GM23338 (cell line): Measurements from ENCODE around the gene DNAH10. TPM values are rescaled to one million over a fixed set of nuclear protein-coding genes. Genes with fewer than 3 reads are reported as not detected.

Experiments used
- ATAC-seq: fragments of 200-7000 bp; cut with Tn5 transposase; 3 replicates; pipeline ENCODE4 v1.9.1; 2020
- DNase-seq: peaks from one replicate; pipeline ENCODE4 v3.0.0-alpha.2; 2015; ENCODE audit warnings: low spot score
- H2AFZ ChIP-seq: fragments of 200-600 bp; sonication (generic); 2 replicates; pipeline ENCODE4 v1.8.0; 2016; ENCODE audit warnings: antibody characterized with exemption, mild to moderate bottlenecking, moderate library complexity
- H3F3A ChIP-seq: fragments of 200-600 bp; sonication (generic); replicated peaks from 2 replicates; pipeline ENCODE4 v1.8.0; 2017; ENCODE audit warnings: antibody characterized with exemption, mixed run types, low read depth
- H3K27ac ChIP-seq: fragments of 200-600 bp; sonication (generic); 2 replicates; pipeline ENCODE4 v1.6.1; 2016; ENCODE audit warnings: low read depth
- H3K27me3 ChIP-seq: fragments of 200-600 bp; sonication (generic); 2 replicates; pipeline ENCODE4 v1.8.0; 2016; ENCODE audit warnings: mild to moderate bottlenecking, mixed run types, moderate library complexity; ENCODE audit not compliant: insufficient read depth
- H3K36me3 ChIP-seq: fragments of 200-600 bp; sonication (generic); 2 replicates; pipeline ENCODE4 v1.8.0; 2016; ENCODE audit warnings: mild to moderate bottlenecking; ENCODE audit not compliant: insufficient read depth
- H3K4me1 ChIP-seq: fragments of 200-600 bp; sonication (generic); 2 replicates; pipeline ENCODE4 v1.8.0; 2016; ENCODE audit warnings: mild to moderate bottlenecking, moderate library complexity; ENCODE audit not compliant: insufficient read depth
- H3K4me2 ChIP-seq: fragments of 200-600 bp; sonication (generic); 2 replicates; pipeline ENCODE4 v1.7.1; 2017; ENCODE audit warnings: mixed run types
- H3K4me3 ChIP-seq: fragments of 200-600 bp; sonication (generic); 2 replicates; pipeline ENCODE4 v1.6.1; 2016; ENCODE audit warnings: mixed run types
- H3K79me2 ChIP-seq: fragments of 200-600 bp; sonication (generic); replicated peaks from 2 replicates; pipeline ENCODE4 v1.8.0; 2017; ENCODE audit warnings: mild to moderate bottlenecking; ENCODE audit not compliant: insufficient read depth
- H3K9me2 ChIP-seq: fragments of 200-600 bp; sonication (generic); 2 replicates; pipeline ENCODE4 v1.8.0; 2017; ENCODE audit not compliant: insufficient read depth
- H4K20me1 ChIP-seq: fragments of 200-600 bp; sonication (generic); replicated peaks from 2 replicates; pipeline ENCODE4 v1.8.0; 2017; ENCODE audit warnings: mild to moderate bottlenecking; ENCODE audit not compliant: insufficient read depth
- H3K27ac Mint-ChIP-seq: 2 replicates; pipeline ENCODE4 v1.8.0; 2020; ENCODE audit warnings: inconsistent platforms, mild to moderate bottlenecking, moderate library complexity, mixed read lengths
- H3K27me3 Mint-ChIP-seq: 3 replicates; pipeline ENCODE4 v1.8.0; 2022; ENCODE audit warnings: low read depth, mild to moderate bottlenecking, moderate library complexity, mixed read lengths, inconsistent platforms; ENCODE audit not compliant: insufficient read depth, poor library complexity
- H3K36me3 Mint-ChIP-seq: 3 replicates; pipeline ENCODE4 v1.8.0; 2021; ENCODE audit warnings: low read depth, mild to moderate bottlenecking, inconsistent platforms, moderate library complexity, mixed read lengths
- H3K4me1 Mint-ChIP-seq: 3 replicates; pipeline ENCODE4 v1.8.0; 2020; ENCODE audit warnings: mild to moderate bottlenecking, inconsistent platforms, mixed read lengths
- H3K4me3 Mint-ChIP-seq: 3 replicates; pipeline ENCODE4 v1.8.0; 2021; ENCODE audit warnings: moderate library complexity, mild to moderate bottlenecking, inconsistent platforms, mixed read lengths
- H3K9me3 Mint-ChIP-seq: 3 replicates; pipeline ENCODE4 v1.8.0; 2020; ENCODE audit warnings: moderate library complexity, mild to moderate bottlenecking, inconsistent platforms, mixed read lengths
- EZH2 ChIP-seq: fragments of 200-600 bp; sonication (generic); IDR thresholded peaks from one replicate; pipeline ENCODE4 v1.8.0; 2017; ENCODE audit warnings: antibody characterized with exemption, mild to moderate bottlenecking, low read depth; ENCODE audit not compliant: unreplicated experiment
- EZH2phosphoT487 ChIP-seq: fragments of 200-600 bp; sonication (generic); IDR thresholded peaks from one replicate; pipeline ENCODE4 v1.8.1; 2018; ENCODE audit warnings: antibody characterized with exemption; ENCODE audit not compliant: unreplicated experiment
- JUNB ChIP-seq: IDR thresholded peaks from one replicate; pipeline ENCODE4 v1.6.1; 2016; ENCODE audit warnings: antibody characterized with exemption; ENCODE audit not compliant: unreplicated experiment
- NANOG ChIP-seq: IDR thresholded peaks from 2 replicates; pipeline ENCODE4 v1.6.1; 2016; ENCODE audit warnings: antibody characterized with exemption, borderline replicate concordance
- POLR2AphosphoS5 ChIP-seq: IDR thresholded peaks from 2 replicates; pipeline ENCODE4 v1.6.1; 2016; ENCODE audit warnings: antibody characterized with exemption, low read depth
- STAT1 ChIP-seq: IDR thresholded peaks from one replicate; pipeline ENCODE4 v1.6.1; 2016; ENCODE audit warnings: antibody characterized with exemption; ENCODE audit not compliant: unreplicated experiment
- ZNF114 ChIP-seq: fragments of 250-450 bp; sonication (Bioruptor Pico); IDR thresholded peaks from 2 replicates; pipeline ENCODE4 v1.5.0; 2020; ENCODE audit warnings: mild to moderate bottlenecking, moderate library complexity
- ZNF331 ChIP-seq: fragments of 250-450 bp; sonication (Bioruptor Pico); IDR thresholded peaks from 2 replicates; pipeline ENCODE4 v1.5.0; 2020; ENCODE audit warnings: low read depth, mild to moderate bottlenecking, moderate library complexity
- polyA plus RNA-seq: library from polyadenylated mRNA; unstranded; fragments of >200 nt; fragmentation: Nextera tagmentation; extraction: Ambion mirVana; gene quantifications from 2 replicates; pipeline ENCODE4 v1.2.1, GENCODE V29; 2016
- total RNA-seq: library from RNA; depleted of rRNA; stranded (reverse); fragments of >200 nt; shearing (Covaris generic); gene quantifications from 2 replicates; pipeline ENCODE4 v1.2.3, GENCODE V29; 2014
- TF ChIP-seq, protein P1 (sequence below): IDR thresholded peaks from one replicate; pipeline ENCODE4 v1.6.1; 2018; ENCODE audit warnings: antibody characterized with exemption; ENCODE audit not compliant: unreplicated experiment
- TF ChIP-seq, protein P2 (sequence below): fragments of 250-450 bp; sonication (Bioruptor Pico); IDR thresholded peaks from 2 replicates; pipeline ENCODE4 v1.5.0; 2020; ENCODE audit warnings: mild to moderate bottlenecking, moderate library complexity
- TF ChIP-seq, protein P3 (sequence below): IDR thresholded peaks from 2 replicates; pipeline ENCODE4 v1.6.1; 2016; ENCODE audit warnings: antibody characterized with exemption

DNAH10 gene
- total and polyA plus RNA-seq, 2 experiments from 2014 or later, result 0.03 TPM

DNA sequence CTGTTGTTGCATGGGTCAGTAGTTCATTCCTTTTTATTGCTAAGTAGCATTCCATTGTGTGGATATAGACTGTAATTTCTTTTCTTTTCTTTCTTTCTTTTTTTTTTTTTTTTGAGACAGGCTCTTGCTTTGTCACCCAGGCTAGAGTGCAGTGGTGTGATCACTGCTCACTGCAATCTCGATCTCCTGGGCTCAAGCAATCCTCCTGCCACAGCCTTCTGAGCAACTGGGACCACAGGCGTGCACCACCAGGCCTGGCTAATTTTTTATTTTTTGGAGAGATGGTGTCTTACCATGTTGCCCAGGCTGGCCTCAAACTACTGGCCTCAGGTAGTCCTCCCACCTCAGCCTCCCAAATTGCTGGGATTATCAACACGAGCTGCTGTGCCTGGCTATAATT is 44.8 kb upstream of the DNAH10 start:
- Histone ChIP-seq H3K79me2 (peaks cover 66% of the 10 kb centered on the region), H3K4me1 (peaks cover 15% of the 10 kb centered on the region), H3K36me3 (peaks cover 26% of the 10 kb centered on the region), H3K4me3 (no peak overlapping the region), H3K27ac (no peak overlapping the region), H3K9me2 (no peaks in the 10 kb centered on the region), H3F3A (no peaks in the 10 kb centered on the region), H4K20me1 (peaks cover 29% of the 10 kb centered on the region), H2AFZ (no peak overlapping the region), H3K27me3 (no peaks in the 10 kb centered on the region), H3K4me2 (no peak overlapping the region)
- H3K9me3 Mint-ChIP-seq, result no peaks in the 10 kb centered on the region; the same call in 2 of the 3 replicates
- 0 out of 2 replicates have a peak overlapping the region, but pooled peaks have one; percentile 27 for H3K27ac Mint-ChIP-seq
- DNase-seq (no peak), ATAC-seq (no peak)
- TF ChIP-seq ZNF114 (CRISPR knock-in tag), result no peak
- TF ChIP-seq, protein P1, sequence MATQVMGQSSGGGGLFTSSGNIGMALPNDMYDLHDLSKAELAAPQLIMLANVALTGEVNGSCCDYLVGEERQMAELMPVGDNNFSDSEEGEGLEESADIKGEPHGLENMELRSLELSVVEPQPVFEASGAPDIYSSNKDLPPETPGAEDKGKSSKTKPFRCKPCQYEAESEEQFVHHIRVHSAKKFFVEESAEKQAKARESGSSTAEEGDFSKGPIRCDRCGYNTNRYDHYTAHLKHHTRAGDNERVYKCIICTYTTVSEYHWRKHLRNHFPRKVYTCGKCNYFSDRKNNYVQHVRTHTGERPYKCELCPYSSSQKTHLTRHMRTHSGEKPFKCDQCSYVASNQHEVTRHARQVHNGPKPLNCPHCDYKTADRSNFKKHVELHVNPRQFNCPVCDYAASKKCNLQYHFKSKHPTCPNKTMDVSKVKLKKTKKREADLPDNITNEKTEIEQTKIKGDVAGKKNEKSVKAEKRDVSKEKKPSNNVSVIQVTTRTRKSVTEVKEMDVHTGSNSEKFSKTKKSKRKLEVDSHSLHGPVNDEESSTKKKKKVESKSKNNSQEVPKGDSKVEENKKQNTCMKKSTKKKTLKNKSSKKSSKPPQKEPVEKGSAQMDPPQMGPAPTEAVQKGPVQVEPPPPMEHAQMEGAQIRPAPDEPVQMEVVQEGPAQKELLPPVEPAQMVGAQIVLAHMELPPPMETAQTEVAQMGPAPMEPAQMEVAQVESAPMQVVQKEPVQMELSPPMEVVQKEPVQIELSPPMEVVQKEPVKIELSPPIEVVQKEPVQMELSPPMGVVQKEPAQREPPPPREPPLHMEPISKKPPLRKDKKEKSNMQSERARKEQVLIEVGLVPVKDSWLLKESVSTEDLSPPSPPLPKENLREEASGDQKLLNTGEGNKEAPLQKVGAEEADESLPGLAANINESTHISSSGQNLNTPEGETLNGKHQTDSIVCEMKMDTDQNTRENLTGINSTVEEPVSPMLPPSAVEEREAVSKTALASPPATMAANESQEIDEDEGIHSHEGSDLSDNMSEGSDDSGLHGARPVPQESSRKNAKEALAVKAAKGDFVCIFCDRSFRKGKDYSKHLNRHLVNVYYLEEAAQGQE, result no peak
- TF ChIP-seq STAT1, result no peak
- no peak for TF ChIP-seq JUNB
- TF ChIP-seq, protein P2, sequence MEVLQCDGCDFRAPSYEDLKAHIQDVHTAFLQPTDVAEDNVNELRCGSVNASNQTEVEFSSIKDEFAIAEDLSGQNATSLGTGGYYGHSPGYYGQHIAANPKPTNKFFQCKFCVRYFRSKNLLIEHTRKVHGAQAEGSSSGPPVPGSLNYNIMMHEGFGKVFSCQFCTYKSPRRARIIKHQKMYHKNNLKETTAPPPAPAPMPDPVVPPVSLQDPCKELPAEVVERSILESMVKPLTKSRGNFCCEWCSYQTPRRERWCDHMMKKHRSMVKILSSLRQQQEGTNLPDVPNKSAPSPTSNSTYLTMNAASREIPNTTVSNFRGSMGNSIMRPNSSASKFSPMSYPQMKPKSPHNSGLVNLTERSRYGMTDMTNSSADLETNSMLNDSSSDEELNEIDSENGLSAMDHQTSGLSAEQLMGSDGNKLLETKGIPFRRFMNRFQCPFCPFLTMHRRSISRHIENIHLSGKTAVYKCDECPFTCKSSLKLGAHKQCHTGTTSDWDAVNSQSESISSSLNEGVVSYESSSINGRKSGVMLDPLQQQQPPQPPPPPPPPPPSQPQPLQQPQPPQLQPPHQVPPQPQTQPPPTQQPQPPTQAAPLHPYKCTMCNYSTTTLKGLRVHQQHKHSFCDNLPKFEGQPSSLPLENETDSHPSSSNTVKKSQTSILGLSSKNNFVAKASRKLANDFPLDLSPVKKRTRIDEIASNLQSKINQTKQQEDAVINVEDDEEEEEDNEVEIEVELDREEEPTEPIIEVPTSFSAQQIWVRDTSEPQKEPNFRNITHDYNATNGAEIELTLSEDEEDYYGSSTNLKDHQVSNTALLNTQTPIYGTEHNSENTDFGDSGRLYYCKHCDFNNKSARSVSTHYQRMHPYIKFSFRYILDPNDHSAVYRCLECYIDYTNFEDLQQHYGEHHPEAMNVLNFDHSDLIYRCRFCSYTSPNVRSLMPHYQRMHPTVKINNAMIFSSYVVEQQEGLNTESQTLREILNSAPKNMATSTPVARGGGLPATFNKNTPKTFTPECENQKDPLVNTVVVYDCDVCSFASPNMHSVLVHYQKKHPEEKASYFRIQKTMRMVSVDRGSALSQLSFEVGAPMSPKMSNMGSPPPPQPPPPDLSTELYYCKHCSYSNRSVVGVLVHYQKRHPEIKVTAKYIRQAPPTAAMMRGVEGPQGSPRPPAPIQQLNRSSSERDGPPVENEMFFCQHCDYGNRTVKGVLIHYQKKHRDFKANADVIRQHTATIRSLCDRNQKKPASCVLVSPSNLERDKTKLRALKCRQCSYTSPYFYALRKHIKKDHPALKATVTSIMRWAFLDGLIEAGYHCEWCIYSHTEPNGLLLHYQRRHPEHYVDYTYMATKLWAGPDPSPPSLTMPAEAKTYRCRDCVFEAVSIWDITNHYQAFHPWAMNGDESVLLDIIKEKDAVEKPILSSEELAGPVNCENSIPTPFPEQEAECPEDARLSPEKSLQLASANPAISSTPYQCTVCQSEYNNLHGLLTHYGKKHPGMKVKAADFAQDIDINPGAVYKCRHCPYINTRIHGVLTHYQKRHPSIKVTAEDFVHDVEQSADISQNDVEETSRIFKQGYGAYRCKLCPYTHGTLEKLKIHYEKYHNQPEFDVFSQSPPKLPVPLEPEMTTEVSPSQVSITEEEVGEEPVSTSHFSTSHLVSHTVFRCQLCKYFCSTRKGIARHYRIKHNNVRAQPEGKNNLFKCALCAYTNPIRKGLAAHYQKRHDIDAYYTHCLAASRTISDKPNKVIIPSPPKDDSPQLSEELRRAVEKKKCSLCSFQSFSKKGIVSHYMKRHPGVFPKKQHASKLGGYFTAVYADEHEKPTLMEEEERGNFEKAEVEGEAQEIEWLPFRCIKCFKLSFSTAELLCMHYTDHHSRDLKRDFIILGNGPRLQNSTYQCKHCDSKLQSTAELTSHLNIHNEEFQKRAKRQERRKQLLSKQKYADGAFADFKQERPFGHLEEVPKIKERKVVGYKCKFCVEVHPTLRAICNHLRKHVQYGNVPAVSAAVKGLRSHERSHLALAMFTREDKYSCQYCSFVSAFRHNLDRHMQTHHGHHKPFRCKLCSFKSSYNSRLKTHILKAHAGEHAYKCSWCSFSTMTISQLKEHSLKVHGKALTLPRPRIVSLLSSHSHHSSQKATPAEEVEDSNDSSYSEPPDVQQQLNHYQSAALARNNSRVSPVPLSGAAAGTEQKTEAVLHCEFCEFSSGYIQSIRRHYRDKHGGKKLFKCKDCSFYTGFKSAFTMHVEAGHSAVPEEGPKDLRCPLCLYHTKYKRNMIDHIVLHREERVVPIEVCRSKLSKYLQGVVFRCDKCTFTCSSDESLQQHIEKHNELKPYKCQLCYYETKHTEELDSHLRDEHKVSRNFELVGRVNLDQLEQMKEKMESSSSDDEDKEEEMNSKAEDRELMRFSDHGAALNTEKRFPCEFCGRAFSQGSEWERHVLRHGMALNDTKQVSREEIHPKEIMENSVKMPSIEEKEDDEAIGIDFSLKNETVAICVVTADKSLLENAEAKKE (CRISPR knock-in tag), result no peak
- TF ChIP-seq NANOG, result no peak
- no peak for TF ChIP-seq POLR2AphosphoS5
- no peak for TF ChIP-seq EZH2
- TF ChIP-seq, protein P3, sequence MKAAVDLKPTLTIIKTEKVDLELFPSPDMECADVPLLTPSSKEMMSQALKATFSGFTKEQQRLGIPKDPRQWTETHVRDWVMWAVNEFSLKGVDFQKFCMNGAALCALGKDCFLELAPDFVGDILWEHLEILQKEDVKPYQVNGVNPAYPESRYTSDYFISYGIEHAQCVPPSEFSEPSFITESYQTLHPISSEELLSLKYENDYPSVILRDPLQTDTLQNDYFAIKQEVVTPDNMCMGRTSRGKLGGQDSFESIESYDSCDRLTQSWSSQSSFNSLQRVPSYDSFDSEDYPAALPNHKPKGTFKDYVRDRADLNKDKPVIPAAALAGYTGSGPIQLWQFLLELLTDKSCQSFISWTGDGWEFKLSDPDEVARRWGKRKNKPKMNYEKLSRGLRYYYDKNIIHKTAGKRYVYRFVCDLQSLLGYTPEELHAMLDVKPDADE, result no peak
- no peak for TF ChIP-seq EZH2phosphoT487
- TF ChIP-seq ZNF331 (CRISPR knock-in tag), result no peak
- H3K4me1 Mint-ChIP-seq, result peaks cover 15% of the 10 kb centered on the region
- H3K4me3 Mint-ChIP-seq, result no peak overlapping the region
- peaks cover 27% of the 10 kb centered on the region for H3K36me3 Mint-ChIP-seq
- peaks cover 7% of the 10 kb centered on the region for H3K27me3 Mint-ChIP-seq
